Upper lobe of left lung (tissue), 4 donors: ENCODE data around the gene IRF3.

Experiments used
- POLR2AphosphoS5 ChIP-seq, 2 donors: sonication (generic); formaldehyde crosslinking; IDR thresholded peaks; one replicate each; pipeline ENCODE4 v1.5.1; 2017; ENCODE audit warnings: antibody characterized with exemption in 2 of 2
- TF ChIP-seq, protein P1 (sequence below), 6 experiments: fragments of 450-650 bp in 4 of 6; fragments of 200-600 bp in 2 of 6; sonication (generic) in 2 of 6; IDR thresholded peaks; one replicate each; pipeline ENCODE4 v1.5.1; 2016 to 2019; ENCODE audit warnings: antibody characterized with exemption in 6 of 6

GRCh38 chr19:49684983-49685553 is 19.4 kb upstream of the IRF3 start:
- no peak for TF ChIP-seq POLR2AphosphoS5 (IDR thresholded peaks at IDR 0.05)
- TF ChIP-seq, protein P1, sequence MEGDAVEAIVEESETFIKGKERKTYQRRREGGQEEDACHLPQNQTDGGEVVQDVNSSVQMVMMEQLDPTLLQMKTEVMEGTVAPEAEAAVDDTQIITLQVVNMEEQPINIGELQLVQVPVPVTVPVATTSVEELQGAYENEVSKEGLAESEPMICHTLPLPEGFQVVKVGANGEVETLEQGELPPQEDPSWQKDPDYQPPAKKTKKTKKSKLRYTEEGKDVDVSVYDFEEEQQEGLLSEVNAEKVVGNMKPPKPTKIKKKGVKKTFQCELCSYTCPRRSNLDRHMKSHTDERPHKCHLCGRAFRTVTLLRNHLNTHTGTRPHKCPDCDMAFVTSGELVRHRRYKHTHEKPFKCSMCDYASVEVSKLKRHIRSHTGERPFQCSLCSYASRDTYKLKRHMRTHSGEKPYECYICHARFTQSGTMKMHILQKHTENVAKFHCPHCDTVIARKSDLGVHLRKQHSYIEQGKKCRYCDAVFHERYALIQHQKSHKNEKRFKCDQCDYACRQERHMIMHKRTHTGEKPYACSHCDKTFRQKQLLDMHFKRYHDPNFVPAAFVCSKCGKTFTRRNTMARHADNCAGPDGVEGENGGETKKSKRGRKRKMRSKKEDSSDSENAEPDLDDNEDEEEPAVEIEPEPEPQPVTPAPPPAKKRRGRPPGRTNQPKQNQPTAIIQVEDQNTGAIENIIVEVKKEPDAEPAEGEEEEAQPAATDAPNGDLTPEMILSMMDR (IDR thresholded peaks at IDR 0.05): no peak
